ENCODE results near the gene SCARB1. TPM values are rescaled to one million over a fixed set of nuclear protein-coding genes. Genes with fewer than 3 reads are reported as not detected.

Gene SCARB1
- total and polyA plus RNA-seq, 9 of the 15 experiments (the other 6 are each of a cell fraction or from before 2014, with no cell fraction given) = 0.56 to 157 (median 52.8) TPM

DNA sequence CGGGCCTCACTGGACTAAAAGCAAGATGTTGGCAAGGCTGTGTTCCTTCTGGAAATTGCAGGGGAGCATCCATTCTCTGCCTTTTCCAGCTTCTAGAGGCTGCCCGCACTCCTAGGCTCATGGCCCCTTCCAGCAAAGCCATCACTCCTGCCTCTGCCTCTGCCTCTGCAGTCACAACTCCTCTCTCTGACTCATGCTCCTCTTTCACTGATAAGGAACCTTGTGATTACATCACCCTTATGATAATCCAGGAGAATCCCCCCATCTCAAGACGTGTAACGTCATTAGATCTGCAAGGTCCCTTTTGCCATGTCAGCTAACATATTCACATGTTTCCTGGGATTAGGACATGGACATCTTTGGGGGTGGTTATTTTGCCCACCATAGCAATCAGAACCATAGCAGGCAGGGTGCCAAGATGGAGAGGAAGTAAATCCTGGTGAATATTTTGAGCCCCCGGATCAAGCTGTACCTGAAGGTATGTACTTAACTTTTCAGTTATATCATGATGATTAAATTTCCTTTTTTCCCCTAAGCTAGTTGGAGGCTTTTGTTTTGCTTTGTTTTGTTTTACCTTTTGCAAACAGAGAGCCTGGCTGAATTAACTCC is 123.6 kb downstream of the SCARB1 start (continued):
- TF ChIP-seq, protein P1, sequence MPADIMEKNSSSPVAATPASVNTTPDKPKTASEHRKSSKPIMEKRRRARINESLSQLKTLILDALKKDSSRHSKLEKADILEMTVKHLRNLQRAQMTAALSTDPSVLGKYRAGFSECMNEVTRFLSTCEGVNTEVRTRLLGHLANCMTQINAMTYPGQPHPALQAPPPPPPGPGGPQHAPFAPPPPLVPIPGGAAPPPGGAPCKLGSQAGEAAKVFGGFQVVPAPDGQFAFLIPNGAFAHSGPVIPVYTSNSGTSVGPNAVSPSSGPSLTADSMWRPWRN (IDR thresholded peaks at IDR 0.05; ENCODE audit: low read depth) = no peak
- TF ChIP-seq SREBF2 (CRISPR knock-in tag; IDR thresholded peaks at IDR 0.05) (no peak), TGIF2 (CRISPR knock-in tag; IDR thresholded peaks at IDR 0.05) (no peak), SMARCA4 (IDR thresholded peaks at IDR 0.05) (peak; percentile 61), RNF2 (IDR thresholded peaks at IDR 0.05) (no peak), JUN (IDR thresholded peaks at IDR 0.05; ENCODE audit: borderline replicate concordance, low read depth, low read length) (peak; percentile 79; the same call in 1 of the 2 replicates), JUN (CRISPR knock-in tag; IDR thresholded peaks at IDR 0.05; ENCODE audit: borderline replicate concordance) (no peak), C11orf30 (IDR thresholded peaks at IDR 0.05; ENCODE audit: low read depth) (peak; percentile 36; the same call in 1 of the 2 replicates), MAFK (IDR thresholded peaks at IDR 0.05; ENCODE audit: low read length) (0 out of 2 replicates have a peak, but pooled peaks have one; percentile 18), MAFF (IDR thresholded peaks at IDR 0.05; ENCODE audit: low read length) (no peak), KDM1A (IDR thresholded peaks at IDR 0.05) (peak; percentile 26 to 61; a peak in 2 of 4 replicates), NFATC3 (IDR thresholded peaks at IDR 0.05) (no peak), NELFE (IDR thresholded peaks at IDR 0.05; ENCODE audit: insufficient read depth, insufficient read length) (no peak), JUND (IDR thresholded peaks at IDR 0.05; ENCODE audit: borderline replicate concordance, low read depth, low read length) (peak; percentile 91), JUND (tag; IDR thresholded peaks at IDR 0.05; ENCODE audit: borderline replicate concordance, low read depth, low read length) (peak; percentile 84), ATF7 (IDR thresholded peaks at IDR 0.05) (peak; percentile 72), ZNF316 (IDR thresholded peaks at IDR 0.05) (peak; percentile 58), ZNF175 (CRISPR knock-in tag; IDR thresholded peaks at IDR 0.05; ENCODE audit: low read depth) (no peak), RBBP5 (IDR thresholded peaks at IDR 0.05; ENCODE audit: borderline replicate concordance, insufficient read depth, low read length, poor library complexity, severe bottlenecking) (no peak), HCFC1 (IDR thresholded peaks at IDR 0.05; ENCODE audit: low read depth, low read length) (no peak), ZBTB1 (CRISPR knock-in tag; IDR thresholded peaks at IDR 0.05; ENCODE audit: borderline replicate concordance, low read depth) (no peak), NFE2L1 (tag; IDR thresholded peaks at IDR 0.05; ENCODE audit: borderline replicate concordance, low read depth) (no peak), SMARCE1 (IDR thresholded peaks at IDR 0.05) (peak; percentile 46; the same call in 1 of the 2 replicates), ADNP (tag; IDR thresholded peaks at IDR 0.05) (no peak), E2F3 (CRISPR knock-in tag; IDR thresholded peaks at IDR 0.05) (no peak), CBX3 (IDR thresholded peaks at IDR 0.05; ENCODE audit: borderline replicate concordance in 1 of 2, low read length in 2 of 2) (0 out of 3 replicates have a peak, but pooled peaks of 1 of the 2 experiments have one; percentile 14)
- TF ChIP-seq, protein P2, sequence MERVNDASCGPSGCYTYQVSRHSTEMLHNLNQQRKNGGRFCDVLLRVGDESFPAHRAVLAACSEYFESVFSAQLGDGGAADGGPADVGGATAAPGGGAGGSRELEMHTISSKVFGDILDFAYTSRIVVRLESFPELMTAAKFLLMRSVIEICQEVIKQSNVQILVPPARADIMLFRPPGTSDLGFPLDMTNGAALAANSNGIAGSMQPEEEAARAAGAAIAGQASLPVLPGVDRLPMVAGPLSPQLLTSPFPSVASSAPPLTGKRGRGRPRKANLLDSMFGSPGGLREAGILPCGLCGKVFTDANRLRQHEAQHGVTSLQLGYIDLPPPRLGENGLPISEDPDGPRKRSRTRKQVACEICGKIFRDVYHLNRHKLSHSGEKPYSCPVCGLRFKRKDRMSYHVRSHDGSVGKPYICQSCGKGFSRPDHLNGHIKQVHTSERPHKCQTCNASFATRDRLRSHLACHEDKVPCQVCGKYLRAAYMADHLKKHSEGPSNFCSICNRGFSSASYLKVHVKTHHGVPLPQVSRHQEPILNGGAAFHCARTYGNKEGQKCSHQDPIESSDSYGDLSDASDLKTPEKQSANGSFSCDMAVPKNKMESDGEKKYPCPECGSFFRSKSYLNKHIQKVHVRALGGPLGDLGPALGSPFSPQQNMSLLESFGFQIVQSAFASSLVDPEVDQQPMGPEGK (CRISPR knock-in tag; IDR thresholded peaks at IDR 0.05; ENCODE audit: borderline replicate concordance) = no peak
- TF ChIP-seq, protein P3, sequence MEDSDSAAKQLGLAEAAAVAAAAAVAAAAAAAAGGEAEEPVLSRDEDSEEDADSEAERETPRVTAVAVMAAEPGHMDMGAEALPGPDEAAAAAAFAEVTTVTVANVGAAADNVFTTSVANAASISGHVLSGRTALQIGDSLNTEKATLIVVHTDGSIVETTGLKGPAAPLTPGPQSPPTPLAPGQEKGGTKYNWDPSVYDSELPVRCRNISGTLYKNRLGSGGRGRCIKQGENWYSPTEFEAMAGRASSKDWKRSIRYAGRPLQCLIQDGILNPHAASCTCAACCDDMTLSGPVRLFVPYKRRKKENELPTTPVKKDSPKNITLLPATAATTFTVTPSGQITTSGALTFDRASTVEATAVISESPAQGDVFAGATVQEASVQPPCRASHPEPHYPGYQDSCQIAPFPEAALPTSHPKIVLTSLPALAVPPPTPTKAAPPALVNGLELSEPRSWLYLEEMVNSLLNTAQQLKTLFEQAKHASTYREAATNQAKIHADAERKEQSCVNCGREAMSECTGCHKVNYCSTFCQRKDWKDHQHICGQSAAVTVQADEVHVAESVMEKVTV (CRISPR knock-in tag; IDR thresholded peaks at IDR 0.05) = no peak
